ENCODE results near the gene CAMK1D. TPM values are rescaled to one million over a fixed set of nuclear protein-coding genes. Genes with fewer than 3 reads are reported as not detected.

The CAMK1D gene
- total and polyA plus RNA-seq, 2 experiments from 2014 or later, result 2.0 to 3.8 TPM

DNA sequence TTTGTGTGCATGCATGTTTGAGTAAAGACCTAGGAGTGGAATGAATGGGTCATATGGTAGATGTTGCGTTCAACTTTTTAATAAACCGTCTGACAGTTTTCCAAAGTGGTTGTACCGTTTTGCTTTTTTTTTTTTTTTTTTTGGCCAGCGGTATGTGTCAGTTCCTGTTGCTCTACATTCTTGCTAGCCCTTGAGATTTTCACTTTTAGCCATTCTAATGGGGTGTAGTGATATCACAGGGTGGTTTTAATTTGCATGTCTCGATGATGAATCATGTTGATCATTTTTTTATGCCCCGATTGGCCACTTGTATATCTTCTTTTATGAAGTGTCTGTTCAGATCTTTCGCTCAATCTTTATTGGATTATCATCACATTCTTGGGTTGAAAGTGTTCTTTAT lies 320.7 kb downstream of the CAMK1D start:
- H3K4me3 ChIP-seq, result no peak overlapping the region
- no peaks in the 10 kb centered on the region for H3K27me3 ChIP-seq
- no peaks in the 10 kb centered on the region for H3K36me3 ChIP-seq
- TF ChIP-seq, protein P1, sequence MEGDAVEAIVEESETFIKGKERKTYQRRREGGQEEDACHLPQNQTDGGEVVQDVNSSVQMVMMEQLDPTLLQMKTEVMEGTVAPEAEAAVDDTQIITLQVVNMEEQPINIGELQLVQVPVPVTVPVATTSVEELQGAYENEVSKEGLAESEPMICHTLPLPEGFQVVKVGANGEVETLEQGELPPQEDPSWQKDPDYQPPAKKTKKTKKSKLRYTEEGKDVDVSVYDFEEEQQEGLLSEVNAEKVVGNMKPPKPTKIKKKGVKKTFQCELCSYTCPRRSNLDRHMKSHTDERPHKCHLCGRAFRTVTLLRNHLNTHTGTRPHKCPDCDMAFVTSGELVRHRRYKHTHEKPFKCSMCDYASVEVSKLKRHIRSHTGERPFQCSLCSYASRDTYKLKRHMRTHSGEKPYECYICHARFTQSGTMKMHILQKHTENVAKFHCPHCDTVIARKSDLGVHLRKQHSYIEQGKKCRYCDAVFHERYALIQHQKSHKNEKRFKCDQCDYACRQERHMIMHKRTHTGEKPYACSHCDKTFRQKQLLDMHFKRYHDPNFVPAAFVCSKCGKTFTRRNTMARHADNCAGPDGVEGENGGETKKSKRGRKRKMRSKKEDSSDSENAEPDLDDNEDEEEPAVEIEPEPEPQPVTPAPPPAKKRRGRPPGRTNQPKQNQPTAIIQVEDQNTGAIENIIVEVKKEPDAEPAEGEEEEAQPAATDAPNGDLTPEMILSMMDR (IDR thresholded peaks at IDR 0.05; ENCODE audit: low read depth, low read length), result no peak
- H3K27ac ChIP-seq, result no peak overlapping the region
- H3K4me1 ChIP-seq (ENCODE audit: low read depth), result no peaks in the 10 kb centered on the region
- no peak for DNase-seq (ENCODE audit: low read depth in 1 of 2, low spot score in 1 of 2)
- no peaks in the 10 kb centered on the region for H3K9me3 ChIP-seq (ENCODE audit: low read depth)

DNA sequence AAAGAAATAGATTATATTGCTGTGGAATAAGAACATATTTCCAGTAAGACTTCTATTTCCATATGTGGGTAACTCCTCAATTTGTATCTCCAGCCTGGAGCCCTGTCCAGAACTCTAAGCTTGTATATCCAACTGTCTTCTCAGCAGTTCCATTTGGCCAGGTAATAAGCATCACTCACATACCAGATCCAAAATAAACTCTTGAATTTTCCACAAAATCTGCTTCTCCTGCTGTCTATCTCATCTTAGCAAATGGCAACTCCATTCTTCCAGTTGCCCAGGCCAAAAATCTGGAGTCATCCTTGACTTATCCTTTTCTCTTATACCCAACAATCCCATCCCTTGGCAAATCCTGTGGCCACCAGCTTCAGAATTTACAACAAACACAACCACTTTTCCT lies 325.8 kb downstream of the CAMK1D start:
- TF ChIP-seq, protein P1 (IDR thresholded peaks at IDR 0.05; ENCODE audit: low read depth, low read length), result no peak

DNA sequence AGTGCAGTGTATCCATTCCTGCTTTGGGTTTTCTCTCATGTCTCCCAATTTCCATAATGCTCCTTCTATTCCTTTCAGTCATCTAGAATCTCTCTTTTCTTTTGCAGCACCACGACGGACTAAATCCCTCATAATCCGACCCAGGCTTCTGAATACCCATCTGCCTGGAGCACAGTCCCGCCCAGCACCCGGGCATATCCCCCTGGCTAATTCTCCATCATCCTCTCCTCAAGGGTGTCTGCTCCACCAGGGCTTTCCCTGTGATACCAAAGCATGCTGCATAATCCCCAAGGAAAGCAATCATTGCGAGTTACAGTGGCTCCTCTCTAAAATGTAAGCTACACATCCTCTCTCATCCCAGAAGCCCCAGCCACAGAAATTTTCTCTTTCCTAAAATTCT lies 330.3 kb downstream of the CAMK1D start:
- Histone ChIP-seq H3K27me3 (no peaks in the 10 kb centered on the region), H3K9me3 (ENCODE audit: low read depth) (no peaks in the 10 kb centered on the region), H3K4me1 (ENCODE audit: low read depth) (no peaks in the 10 kb centered on the region), H3K36me3 (no peaks in the 10 kb centered on the region), H3K4me3 (no peak overlapping the region), H3K27ac (no peak overlapping the region)
- TF ChIP-seq, protein P1 (IDR thresholded peaks at IDR 0.05; ENCODE audit: low read depth, low read length), result no peak
- no peak for DNase-seq (ENCODE audit: low read depth in 1 of 2, low spot score in 1 of 2)

More for the DNA sequence above, 325.8 kb downstream of the CAMK1D start:
- Histone ChIP-seq H3K4me1 (ENCODE audit: low read depth) (no peaks in the 10 kb centered on the region), H3K27ac (no peak overlapping the region), H3K4me3 (no peak overlapping the region), H3K36me3 (no peaks in the 10 kb centered on the region), H3K9me3 (ENCODE audit: low read depth) (no peaks in the 10 kb centered on the region), H3K27me3 (no peaks in the 10 kb centered on the region)
- no peak for DNase-seq (ENCODE audit: low read depth in 1 of 2, low spot score in 1 of 2)

DNA sequence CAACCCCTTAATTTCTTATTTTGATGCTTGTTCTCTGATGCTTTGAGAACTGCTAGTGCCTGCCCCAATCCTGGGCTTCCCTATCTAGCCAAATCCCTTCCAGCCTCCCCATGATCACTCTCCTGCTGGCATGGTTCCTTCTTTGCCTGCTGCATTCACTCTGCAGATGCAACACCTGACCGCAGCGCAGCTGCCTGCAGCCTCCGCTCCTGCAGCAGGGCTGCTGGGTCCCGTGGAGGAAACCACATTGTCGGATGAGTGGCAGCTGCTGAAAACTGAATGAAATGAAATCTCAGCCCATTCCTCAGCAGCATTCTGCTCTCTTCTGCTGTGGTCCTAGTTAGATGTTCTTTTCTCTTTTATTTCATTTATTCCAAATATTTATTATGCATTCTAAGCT lies 331.9 kb downstream of the CAMK1D start:
- TF ChIP-seq, protein P1 (IDR thresholded peaks at IDR 0.05; ENCODE audit: low read depth, low read length), result no peak
- Histone ChIP-seq H3K4me3 (no peak overlapping the region), H3K27ac (no peak overlapping the region), H3K4me1 (ENCODE audit: low read depth) (no peaks in the 10 kb centered on the region), H3K9me3 (ENCODE audit: low read depth) (no peaks in the 10 kb centered on the region), H3K27me3 (no peaks in the 10 kb centered on the region), H3K36me3 (no peaks in the 10 kb centered on the region)
- no peak for DNase-seq (ENCODE audit: low read depth in 1 of 2, low spot score in 1 of 2)

DNA sequence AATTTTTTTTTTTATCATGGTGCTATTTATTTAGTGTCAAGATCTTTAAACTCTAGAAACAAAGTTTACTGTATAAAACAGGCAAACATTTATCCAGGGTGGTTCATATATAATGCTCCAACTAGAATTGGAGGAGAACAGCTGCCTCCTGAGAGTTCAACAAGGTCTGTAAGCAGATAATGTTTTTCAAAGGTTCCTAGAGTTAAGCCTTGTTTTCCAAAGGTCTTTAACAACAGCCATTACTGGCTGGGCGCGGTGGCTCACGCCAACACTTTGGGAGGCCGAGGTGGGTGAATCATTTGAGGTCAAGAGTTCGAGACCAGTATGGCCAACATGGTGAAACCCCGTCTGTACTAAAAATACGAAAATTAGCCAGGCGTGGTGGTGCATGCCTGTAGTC lies 335.4 kb downstream of the CAMK1D start:
- Histone ChIP-seq H3K4me3 (no peak overlapping the region), H3K27ac (no peak overlapping the region), H3K27me3 (no peaks in the 10 kb centered on the region), H3K4me1 (ENCODE audit: low read depth) (no peaks in the 10 kb centered on the region), H3K9me3 (ENCODE audit: low read depth) (no peaks in the 10 kb centered on the region), H3K36me3 (no peaks in the 10 kb centered on the region)
- TF ChIP-seq, protein P1 (IDR thresholded peaks at IDR 0.05; ENCODE audit: low read depth, low read length), result no peak
- no peak for DNase-seq (ENCODE audit: low read depth in 1 of 2, low spot score in 1 of 2)

Data from cardiac muscle cell (in vitro differentiated cells and primary cell).